ENCODE data around the gene CCNY.

- no peak for TF ChIP-seq CTCF (conservative IDR thresholded peaks at IDR 0.05 in 1 of 2, IDR thresholded peaks at IDR 0.05 in 1 of 2; ENCODE audit: extremely low read depth in 1 of 2, insufficient read depth in 1 of 2, low read depth in 1 of 2, low read length in 2 of 2)
- TF ChIP-seq EZH2 (IDR thresholded peaks at IDR 0.05; ENCODE audit: borderline replicate concordance, low read length): no peak
These were observed 198.8 kb downstream of the CCNY start for GRCh38 chr10:35535136-35535535.

All from mammary epithelial cell (primary cell).